Endothelial cell of hepatic sinusoid (primary cell): ENCODE data around the gene ATP8A1.
"Not testable (repeated sequence)": the region's sequence is repeated elsewhere in the genome, so short reads cannot be mapped to it uniquely, and the experiment has no call there.

Experiments used
- in situ Hi-C: cut with HindIII; loops from 2 replicates; pipeline ENCODE4 v1.10.0; 2017; ENCODE audit warnings: low sequenced_read_pairs

Gene ATP8A1

GRCh38 chr4:42478509-42478908, 178.4 kb downstream of the ATP8A1 start:
- in situ Hi-C loops, result no loop called here

- in situ Hi-C loops, result no loop called here
Observed at GRCh38 chr4:42474406-42474805, 182.5 kb downstream of the ATP8A1 start.

GRCh38 chr4:42473071-42473684, 183.7 kb downstream of the ATP8A1 start:
- in situ Hi-C loops, result no loop called here

- in situ Hi-C loops, result no loop called here
Observed at GRCh38 chr4:42471896-42472295, 185.0 kb downstream of the ATP8A1 start.

GRCh38 chr4:42470023-42470422, 186.9 kb downstream of the ATP8A1 start:
- in situ Hi-C loops, result no loop called here

GRCh38 chr4:42467777-42468176, 189.1 kb downstream of the ATP8A1 start:
- in situ Hi-C loops, result loop anchor here (5.0 kb wide), 1 partner anchor 35 kb away; no protein-coding TSS in a partner anchor

- in situ Hi-C loops, result loop anchor here (5.0 kb wide), 1 partner anchor 36 kb away; no protein-coding TSS in a partner anchor
Observed at GRCh38 chr4:42466273-42466844, 190.5 kb downstream of the ATP8A1 start.

- in situ Hi-C loops, result loop anchor here (5.0 kb wide), 1 partner anchor 38 kb away; no protein-coding TSS in a partner anchor
Observed at GRCh38 chr4:42464550-42465094, 192.3 kb downstream of the ATP8A1 start.

GRCh38 chr4:42461216-42461615, 195.7 kb downstream of the ATP8A1 start:
- in situ Hi-C loops, result not testable (repeated sequence)

- in situ Hi-C loops, result no loop called here
Observed at GRCh38 chr4:42460043-42460442, 196.9 kb downstream of the ATP8A1 start.

GRCh38 chr4:42458657-42459056, 198.2 kb downstream of the ATP8A1 start:
- in situ Hi-C loops, result no loop called here

GRCh38 chr4:42454755-42455420, 202.0 kb downstream of the ATP8A1 start:
- in situ Hi-C loops, result no loop called here

GRCh38 chr4:42453612-42454011, 203.3 kb downstream of the ATP8A1 start:
- in situ Hi-C loops, result no loop called here

- in situ Hi-C loops, result no loop called here
Observed at GRCh38 chr4:42452823-42453222, 204.1 kb downstream of the ATP8A1 start.

GRCh38 chr4:42446823-42447222, 210.1 kb downstream of the ATP8A1 start:
- in situ Hi-C loops, result no loop called here

GRCh38 chr4:42445038-42445437, 211.9 kb downstream of the ATP8A1 start:
- in situ Hi-C loops, result no loop called here

GRCh38 chr4:42442601-42443000, 214.3 kb downstream of the ATP8A1 start:
- in situ Hi-C loops, result no loop called here

- in situ Hi-C loops, result no loop called here
Observed at GRCh38 chr4:42440083-42440482, 216.8 kb downstream of the ATP8A1 start.

GRCh38 chr4:42436928-42437565, 219.9 kb downstream of the ATP8A1 start:
- in situ Hi-C loops, result no loop called here

GRCh38 chr4:42428036-42428435, 228.9 kb downstream of the ATP8A1 start:
- in situ Hi-C loops, result no loop called here
